GM21825 (cell line): ENCODE measurements around the gene FGG.

Source experiments
- ATAC-seq: cut with Tn5 transposase; IDR thresholded peaks from one replicate; pipeline ENCODE4 v1.9.1; 2021; ENCODE audit warnings: mild to moderate bottlenecking, moderate library complexity; ENCODE audit not compliant: unreplicated experiment

FGG gene

DNA sequence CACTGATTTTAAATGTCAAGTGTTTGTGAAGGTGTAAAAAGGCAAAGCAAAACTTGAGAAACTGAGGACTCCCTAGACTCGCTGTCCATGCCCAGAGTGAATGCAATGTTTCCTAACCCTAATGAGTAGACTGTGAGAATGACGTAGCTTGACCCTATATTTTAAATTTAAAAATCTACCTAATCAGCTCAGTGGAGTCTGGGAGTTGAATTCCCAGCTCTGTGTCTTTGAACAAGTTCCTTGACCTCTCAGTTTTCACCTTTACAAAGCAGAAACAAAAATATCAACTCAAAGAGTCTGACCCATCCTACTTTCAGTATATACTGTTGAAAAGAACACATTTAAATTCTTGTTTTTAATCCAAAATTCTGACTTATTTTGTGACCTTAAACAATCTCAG lies 24.3 kb downstream of the FGG start:
- no peak for ATAC-seq

GRCh38 chr4:154586296-154587033 lies 26.0 kb downstream of the FGG start:
- ATAC-seq = no peak

DNA sequence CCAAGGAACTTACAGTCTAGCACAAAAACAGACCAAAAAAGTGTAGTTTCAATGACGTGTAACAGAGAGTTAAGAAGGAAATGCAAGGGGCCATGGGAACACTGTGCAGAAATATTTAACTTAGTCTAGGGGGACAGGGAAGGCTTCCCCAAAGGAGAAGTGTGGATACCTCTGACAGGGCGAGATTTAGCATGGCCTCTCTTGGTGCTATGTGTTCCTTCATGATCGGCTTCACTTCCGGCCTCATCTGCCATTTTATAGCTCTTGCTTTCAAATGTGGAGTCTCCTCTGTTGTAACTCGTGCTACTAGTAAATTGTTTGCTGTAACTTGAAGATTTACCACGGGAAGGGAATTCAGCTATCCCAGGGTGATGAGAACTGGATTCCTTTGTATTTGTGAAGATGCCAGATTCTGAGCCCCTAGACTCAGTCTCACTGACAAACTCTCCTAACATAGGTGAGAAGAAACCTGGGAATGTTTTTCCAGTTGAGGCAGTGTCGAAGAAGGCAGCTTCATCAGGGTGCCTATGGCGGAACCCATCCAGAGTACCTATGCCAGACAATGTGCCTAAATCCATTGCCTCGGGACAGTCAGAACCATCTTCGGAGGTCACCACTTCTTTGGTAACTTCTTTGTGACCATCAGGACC lies 27.0 kb downstream of the FGG start:
- no peak for ATAC-seq

DNA sequence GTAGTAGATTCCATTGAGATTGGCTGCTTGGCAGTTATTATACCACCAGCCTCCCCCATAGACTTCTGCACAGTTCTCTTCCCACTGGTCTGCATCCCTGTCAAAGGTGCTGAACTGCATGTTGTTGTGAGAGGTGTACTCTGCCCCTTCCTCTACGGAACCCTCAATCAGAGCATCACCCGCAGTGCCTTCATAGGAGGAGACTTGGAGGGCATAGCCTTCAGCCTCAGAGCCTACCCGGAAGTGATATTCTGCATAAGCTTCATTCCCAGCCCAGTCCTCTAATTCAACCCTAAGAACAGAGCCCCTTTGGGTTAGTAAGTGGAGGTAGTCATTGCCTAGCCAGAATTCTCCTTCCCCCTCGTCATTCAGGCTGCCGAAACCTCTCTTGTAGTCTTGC lies 28.2 kb downstream of the FGG start:
- ATAC-seq = no peak

DNA sequence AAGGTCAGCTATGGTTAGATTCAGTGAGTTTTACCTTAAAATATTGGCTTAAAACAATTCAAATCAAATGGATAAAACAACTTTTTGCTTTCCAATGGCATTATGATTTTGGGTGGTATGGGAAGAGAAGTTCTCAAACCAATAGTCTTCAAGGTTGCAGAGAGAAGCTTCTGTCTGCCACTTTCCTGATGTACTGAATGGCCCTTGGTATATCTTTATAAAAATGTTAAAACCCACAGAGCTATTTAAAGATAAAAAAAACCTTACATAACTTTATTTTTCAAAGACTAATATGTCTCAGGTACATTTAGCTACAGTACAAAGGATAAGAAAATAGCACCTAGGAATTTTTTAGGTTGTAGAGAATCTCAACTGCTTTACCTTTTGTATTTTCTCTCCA lies 28.8 kb downstream of the FGG start:
- ATAC-seq = no peak

DNA sequence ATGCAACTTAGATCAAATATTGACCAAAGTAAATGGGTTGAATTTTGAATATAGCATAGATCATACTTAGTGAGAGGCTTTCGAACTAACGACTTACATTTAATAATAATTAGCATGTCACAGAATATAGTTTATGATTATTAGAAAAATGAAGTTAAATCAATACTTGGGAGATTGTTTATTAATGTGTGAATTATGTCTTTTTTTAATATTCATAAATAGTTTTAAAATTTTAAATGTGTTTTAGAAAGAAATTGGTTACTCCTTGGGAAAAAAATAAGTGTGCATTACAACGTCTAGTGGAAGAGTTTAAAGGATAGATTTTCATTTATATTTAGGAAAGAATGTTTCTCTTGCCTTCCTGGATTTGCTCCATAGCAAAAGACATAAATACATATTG lies 29.2 kb downstream of the FGG start:
- no peak for ATAC-seq

GRCh38 chr4:154582723-154583122 lies 29.7 kb downstream of the FGG start:
- ATAC-seq = no peak

GRCh38 chr4:154579927-154580326 lies 32.5 kb downstream of the FGG start:
- no peak for ATAC-seq

DNA sequence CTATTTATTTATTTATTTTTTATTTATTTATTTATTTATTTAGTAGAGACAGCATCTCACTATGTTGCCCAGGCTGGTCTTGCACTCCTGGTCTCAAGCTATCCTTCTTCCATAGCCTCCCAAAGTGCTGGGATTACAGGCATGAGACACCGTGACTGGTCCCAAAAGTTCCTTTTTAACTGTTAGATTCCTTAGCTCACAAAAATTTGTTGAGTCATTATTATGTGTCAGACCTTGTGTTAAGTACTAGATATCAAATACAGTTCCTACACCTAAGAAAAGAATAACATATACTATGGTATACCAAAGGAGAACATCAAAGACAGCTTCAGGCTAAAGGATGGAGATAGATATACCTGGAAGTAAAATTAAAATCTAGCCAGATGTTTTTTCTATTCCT lies 33.5 kb downstream of the FGG start:
- no peak for ATAC-seq

GRCh38 chr4:154577324-154577723 lies 35.1 kb downstream of the FGG start:
- ATAC-seq = no peak

- ATAC-seq = no peak
Observed at GRCh38 chr4:154574311-154574710, 38.1 kb downstream of the FGG start.

GRCh38 chr4:154573190-154573870 lies 39.1 kb downstream of the FGG start:
- ATAC-seq = no peak

DNA sequence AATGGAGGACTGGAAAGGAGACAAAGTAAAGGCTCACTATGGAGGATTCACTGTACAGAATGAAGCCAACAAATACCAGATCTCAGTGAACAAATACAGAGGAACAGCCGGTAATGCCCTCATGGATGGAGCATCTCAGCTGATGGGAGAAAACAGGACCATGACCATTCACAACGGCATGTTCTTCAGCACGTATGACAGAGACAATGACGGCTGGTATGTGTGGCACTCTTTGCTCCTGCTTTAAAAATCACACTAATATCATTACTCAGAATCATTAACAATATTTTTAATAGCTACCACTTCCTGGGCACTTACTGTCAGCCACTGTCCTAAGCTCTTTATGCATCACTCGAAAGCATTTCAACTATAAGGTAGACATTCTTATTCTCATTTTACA lies 42.9 kb downstream of the FGG start:
- no peak for ATAC-seq

- ATAC-seq = no peak
Observed at GRCh38 chr4:154569028-154569427, 43.4 kb downstream of the FGG start.

GRCh38 chr4:154566639-154567204 lies 45.7 kb downstream of the FGG start:
- no peak for ATAC-seq

- no peak for ATAC-seq
Observed at GRCh38 chr4:154565704-154566103, 46.8 kb downstream of the FGG start.

DNA sequence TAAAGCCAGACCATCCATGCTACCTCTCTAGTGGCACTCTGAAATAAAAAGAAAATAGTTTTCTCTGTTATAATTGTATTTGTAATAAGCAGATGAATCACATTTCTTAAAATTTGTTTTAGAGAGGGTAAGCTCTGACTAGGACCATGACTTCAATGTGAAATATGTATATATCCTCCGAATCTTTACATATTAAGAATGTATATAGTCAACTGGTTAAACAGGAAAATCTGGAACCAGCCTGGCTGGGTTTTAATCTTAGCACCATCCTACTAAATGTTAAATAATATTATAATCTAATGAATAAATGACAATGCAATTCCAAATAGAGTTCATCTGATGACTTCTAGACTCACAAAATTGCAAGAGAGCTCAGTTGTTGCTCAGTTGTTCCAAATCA lies 48.1 kb downstream of the FGG start:
- ATAC-seq = no peak

DNA sequence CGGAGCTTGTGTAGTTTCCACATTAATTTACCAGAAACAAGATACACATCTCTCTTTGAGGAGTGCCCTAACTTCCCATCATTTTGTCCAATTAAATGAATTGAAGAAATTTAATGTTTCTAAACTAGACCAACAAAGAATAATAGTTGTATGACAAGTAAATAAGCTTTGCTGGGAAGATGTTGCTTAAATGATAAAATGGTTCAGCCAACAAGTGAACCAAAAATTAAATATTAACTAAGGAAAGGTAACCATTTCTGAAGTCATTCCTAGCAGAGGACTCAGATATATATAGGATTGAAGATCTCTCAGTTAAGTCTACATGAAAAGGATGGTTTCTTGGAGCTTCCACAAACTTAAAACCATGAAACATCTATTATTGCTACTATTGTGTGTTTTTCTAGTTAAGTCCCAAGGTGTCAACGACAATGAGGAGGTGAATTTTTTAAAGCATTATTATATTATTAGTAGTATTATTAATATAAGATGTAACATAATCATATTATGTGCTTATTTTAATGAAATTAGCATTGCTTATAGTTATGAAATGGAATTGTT lies 49.7 kb downstream of the FGG start, which contains the start of gene FGB:
FGB (plus strand) TSS at position 315 of the 558 bp plus-strand sequence; CDS start at position 323, 8 bp downstream.
- no peak for ATAC-seq

DNA sequence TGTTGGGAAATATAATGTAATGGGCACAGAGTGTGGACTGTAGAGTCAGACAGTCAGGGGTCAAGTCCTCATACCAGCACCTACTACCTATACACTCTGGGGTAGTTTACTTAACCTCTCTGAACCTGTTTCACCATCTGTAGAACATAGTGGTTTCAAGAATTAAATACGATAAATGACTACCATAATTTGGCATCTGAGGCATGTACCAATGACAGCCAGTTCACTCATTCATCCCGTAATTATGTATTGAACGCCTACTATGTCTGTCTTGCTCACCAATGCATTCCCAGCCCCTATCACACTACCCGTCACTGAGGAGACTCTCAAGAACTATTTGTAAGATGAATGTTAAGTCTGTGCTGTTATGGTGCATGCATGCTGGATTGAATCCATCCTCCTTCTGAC lies 51.6 kb downstream of the FGG start:
- ATAC-seq = no peak

- ATAC-seq = no peak
Observed at GRCh38 chr4:154560419-154560801, 52.0 kb downstream of the FGG start.
